Stimulated activated memory B cell treated with anti-CD40 and anti-IgM and Interleukin-4, amounts not matched to agents 10 μg/mL and 1 μg/mL and 100 μg/mL, for 72 hours (primary cell): Measurements from ENCODE around the gene SMIM29.
"Not testable (repeated sequence)": the region's sequence is repeated elsewhere in the genome, so short reads cannot be mapped to it uniquely, and the experiment has no call there.

Experiments used
- ATAC-seq: fragments of 150-1000 bp; cut with Tn5 transposase; 2 replicates; pipeline ENCODE4 v1.10.0; 2021
- H3K27ac Mint-ChIP-seq: one replicate; pipeline ENCODE4 v1.8.0; 2022; ENCODE audit warnings: mild to moderate bottlenecking, mixed read lengths
- H3K27me3 Mint-ChIP-seq: one replicate; pipeline ENCODE4 v1.8.0; 2022; ENCODE audit warnings: mixed read lengths
- H3K36me3 Mint-ChIP-seq: one replicate; pipeline ENCODE4 v1.8.0; 2022; ENCODE audit warnings: mixed read lengths
- H3K4me1 Mint-ChIP-seq: one replicate; pipeline ENCODE4 v1.8.0; 2022; ENCODE audit warnings: mixed read lengths
- H3K4me3 Mint-ChIP-seq: one replicate; pipeline ENCODE4 v1.8.0; 2022; ENCODE audit warnings: mild to moderate bottlenecking, moderate library complexity, mixed read lengths
- H3K9me3 Mint-ChIP-seq: one replicate; pipeline ENCODE4 v1.8.0; 2022; ENCODE audit warnings: mixed read lengths

SMIM29 gene

DNA sequence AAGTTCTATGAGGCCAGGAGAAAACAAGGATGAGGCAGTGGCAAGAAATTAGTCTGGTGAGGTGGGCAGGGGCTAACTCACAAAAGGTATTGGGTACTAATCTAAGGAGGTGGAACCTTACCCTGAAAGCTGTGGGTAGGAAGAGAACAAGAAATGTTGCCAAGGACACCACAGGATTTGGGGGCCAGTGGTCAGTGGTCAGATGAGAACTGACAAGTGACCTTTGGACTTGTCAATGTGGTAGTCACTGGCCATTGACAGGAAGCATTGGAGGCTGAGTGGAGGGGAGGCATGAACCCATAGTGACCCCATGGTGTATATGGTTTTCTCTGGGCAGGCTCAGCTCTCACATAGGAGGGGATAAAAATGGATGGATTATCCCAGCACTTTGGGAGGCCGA lies 25.3 kb upstream of the SMIM29 start:
- H3K4me1 Mint-ChIP-seq, result peaks cover 39% of the 10 kb centered on the region
- peak overlapping the region; percentile 17 for H3K27ac Mint-ChIP-seq
- no peak overlapping the region for H3K4me3 Mint-ChIP-seq
- no peaks in the 10 kb centered on the region for H3K27me3 Mint-ChIP-seq
- H3K36me3 Mint-ChIP-seq, result peaks cover 9% of the 10 kb centered on the region
- ATAC-seq, result no peak
- H3K9me3 Mint-ChIP-seq, result peaks cover 3% of the 10 kb centered on the region

DNA sequence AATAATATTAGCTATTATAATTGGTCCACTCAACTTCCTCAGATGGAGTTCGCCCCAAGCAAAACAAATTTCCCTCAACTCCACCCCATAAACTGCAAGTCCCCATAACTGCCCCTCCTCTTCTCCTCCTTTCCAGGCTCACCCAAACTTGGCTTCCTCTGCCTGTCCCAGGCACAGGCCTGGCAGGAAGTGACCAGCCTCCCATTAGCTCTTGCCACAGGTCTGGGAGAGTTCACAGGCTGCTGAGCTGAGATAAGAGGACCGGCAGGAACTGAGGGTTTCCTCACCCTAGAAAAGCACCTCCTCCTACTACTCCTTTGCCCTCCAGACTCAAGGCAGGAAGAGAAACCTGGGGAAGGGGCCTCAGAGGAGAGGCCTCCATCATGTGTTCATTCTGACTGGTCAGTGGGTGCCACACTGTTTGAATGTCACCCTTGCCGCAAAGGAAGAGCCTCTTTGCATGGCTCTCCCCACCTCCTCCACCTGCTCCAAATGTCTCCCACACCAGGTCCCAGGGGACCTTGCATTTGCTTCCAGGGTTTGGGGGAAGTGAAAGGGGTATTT lies 24.5 kb upstream of the SMIM29 start:
- H3K36me3 Mint-ChIP-seq, result peaks cover 1% of the 10 kb centered on the region
- ATAC-seq, result peak; percentile 73
- H3K4me3 Mint-ChIP-seq, result peak overlapping the region; percentile 51

DNA sequence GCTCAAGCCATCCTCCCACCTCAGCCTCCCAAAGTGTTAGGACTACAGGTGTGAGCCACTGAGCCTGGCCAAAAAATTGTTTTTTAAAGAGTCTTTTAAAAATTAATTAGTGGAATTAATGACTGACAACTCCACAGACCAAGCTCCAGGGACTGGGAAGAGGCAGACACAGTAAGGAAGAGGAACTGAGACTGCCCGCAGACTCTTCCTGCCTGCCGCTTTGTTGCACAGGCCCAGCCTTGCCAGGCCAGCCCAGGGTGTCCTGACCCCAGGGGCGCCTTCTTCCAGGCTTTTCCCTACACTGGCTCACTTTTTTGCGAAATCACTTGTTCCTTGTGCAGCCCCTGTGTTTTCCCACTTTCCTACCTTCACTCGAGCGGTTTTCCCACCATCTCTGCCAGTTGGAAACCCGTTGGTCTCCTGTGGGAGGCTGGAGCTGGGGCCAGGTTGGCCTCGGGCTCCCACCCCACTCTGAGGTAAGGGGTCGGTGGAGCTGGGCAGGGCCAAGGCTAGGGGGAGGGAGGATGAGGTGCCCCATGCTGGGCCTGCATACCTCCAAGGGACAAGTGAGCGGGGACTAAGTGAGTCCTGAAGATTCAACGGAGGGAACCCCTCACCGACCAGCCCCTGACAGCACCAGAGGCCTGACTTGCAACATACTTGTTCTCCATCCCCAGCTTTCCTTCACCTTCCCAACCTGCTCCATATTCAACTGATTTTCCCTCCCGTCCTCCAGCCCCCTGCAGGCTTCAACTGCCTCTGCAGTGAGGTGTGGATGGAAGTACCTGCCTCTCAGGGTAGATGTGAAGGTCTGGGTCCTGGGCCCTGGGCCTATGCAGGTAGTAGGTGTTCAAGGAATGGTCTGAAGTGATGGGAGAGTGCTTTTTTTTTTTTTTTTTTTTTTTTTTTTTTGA lies 23.5 kb upstream of the SMIM29 start:
- peak; percentile 49 for ATAC-seq
- Mint-ChIP-seq H3K27ac (peak overlapping the region; percentile 6), H3K4me3 (no peak overlapping the region), H3K4me1 (peaks cover 35% of the 10 kb centered on the region), H3K27me3 (no peaks in the 10 kb centered on the region), H3K9me3 (peaks cover 3% of the 10 kb centered on the region), H3K36me3 (no peaks in the 10 kb centered on the region)

More for the DNA sequence above, 24.5 kb upstream of the SMIM29 start:
- Mint-ChIP-seq H3K9me3 (peaks cover 3% of the 10 kb centered on the region), H3K27ac (peak overlapping the region; percentile 17), H3K4me1 (peaks cover 35% of the 10 kb centered on the region), H3K27me3 (no peaks in the 10 kb centered on the region)

DNA sequence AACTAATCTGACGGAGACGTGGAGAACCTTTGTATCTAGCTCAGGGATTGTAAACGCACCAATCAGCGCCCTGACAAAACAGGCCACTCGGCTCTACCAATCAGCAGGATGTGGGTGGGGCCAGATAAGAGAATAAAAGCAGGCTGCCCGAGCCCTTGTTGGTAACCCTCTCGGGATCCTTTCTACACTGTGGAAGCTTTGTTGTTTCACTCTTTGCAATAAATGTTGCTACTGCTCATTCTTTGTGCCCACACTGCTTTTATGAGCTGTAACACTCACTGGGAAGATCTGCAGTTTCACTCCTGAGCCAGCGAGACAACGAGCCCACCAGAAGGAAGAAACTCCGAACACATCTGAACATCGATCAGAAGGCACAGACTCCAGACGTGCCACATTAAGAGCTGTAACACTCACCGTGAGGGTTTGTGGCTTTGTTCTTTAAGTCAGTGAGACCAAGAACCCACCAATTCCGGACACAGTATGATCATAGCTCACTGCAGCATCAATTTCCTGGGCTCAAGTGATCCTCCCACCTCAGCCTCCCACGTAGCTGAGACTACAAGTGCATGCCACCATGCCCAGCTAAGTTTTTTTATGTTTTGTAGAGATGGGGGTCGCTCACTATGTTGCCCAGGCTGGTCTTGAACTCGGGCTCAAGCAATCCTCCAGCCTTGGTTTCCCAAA lies 21.0 kb upstream of the SMIM29 start:
- not testable (repeated sequence) for H3K9me3 Mint-ChIP-seq, H3K4me3 Mint-ChIP-seq, H3K36me3 Mint-ChIP-seq, ATAC-seq, H3K27ac Mint-ChIP-seq, H3K27me3 Mint-ChIP-seq
- peaks cover 28% of the 10 kb centered on the region for H3K4me1 Mint-ChIP-seq

DNA sequence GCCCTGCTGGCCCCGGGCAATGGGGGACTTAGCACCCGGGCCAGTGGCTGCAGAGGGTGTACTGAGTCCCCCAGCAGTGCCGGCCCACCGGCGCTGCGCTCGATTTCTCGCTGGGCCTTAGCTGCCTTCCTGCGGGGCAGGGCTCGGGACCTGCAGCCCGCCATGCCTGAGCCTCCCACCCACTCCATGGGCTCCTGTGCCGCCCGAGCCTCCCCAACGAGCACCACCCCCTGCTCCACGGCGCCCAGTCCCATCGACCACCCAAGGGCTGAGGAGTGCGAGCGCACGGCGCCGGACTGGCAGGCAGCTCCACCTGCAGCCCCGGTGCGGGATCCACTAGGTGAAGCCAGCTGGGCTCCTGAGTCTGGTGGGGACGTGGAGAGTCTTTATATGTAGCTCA lies 20.3 kb upstream of the SMIM29 start:
- H3K4me1 Mint-ChIP-seq, result peaks cover 21% of the 10 kb centered on the region
- H3K27ac Mint-ChIP-seq, H3K36me3 Mint-ChIP-seq, H3K4me3 Mint-ChIP-seq, H3K9me3 Mint-ChIP-seq, H3K27me3 Mint-ChIP-seq, ATAC-seq: not testable (repeated sequence)

DNA sequence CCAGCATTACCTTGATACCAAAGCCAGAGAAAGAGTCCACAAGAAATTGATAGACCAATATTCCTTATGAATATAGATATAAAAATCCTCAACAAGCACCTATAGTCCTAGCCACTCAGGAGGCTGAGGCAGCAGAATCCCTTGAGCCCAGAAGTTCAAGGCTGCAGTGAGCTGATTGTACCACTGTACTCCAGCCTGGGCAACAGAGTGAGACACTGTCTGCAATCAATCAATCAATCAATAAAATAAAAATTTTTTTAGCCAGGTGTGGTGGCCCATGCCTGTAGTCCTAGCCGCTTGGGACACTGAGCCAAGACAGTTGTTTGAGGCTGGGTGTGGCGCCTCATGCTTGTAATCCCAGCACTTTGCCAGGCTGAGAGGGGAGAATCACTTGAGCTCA lies 18.9 kb upstream of the SMIM29 start:
- ATAC-seq, result no peak

DNA sequence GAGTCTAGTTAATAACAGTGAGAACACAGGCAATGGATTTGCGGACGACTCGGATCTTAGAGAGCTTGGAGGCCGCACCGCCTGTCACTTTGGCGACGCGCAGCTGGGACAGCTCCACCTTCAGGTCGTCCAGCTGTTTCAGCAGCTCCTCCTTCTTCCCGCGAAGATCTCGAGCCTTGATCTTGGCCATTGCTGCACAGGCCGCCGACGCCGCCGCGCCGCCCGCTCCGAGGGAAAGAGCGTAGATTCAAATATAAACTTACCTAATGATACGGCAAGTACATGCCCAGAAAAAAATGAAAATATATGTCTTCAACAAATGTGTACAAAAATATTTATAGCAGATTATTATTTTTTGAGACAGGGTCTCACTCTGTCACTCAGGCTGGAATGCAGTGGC lies 14.7 kb upstream of the SMIM29 start:
- not testable (repeated sequence) for H3K27ac Mint-ChIP-seq

More for the DNA sequence above, 18.9 kb upstream of the SMIM29 start:
- peaks cover 13% of the 10 kb centered on the region for H3K36me3 Mint-ChIP-seq
- peaks cover 8% of the 10 kb centered on the region for H3K4me1 Mint-ChIP-seq
- H3K27ac Mint-ChIP-seq, result no peak overlapping the region
- no peaks in the 10 kb centered on the region for H3K9me3 Mint-ChIP-seq
- no peak overlapping the region for H3K4me3 Mint-ChIP-seq
- H3K27me3 Mint-ChIP-seq, result no peaks in the 10 kb centered on the region

DNA sequence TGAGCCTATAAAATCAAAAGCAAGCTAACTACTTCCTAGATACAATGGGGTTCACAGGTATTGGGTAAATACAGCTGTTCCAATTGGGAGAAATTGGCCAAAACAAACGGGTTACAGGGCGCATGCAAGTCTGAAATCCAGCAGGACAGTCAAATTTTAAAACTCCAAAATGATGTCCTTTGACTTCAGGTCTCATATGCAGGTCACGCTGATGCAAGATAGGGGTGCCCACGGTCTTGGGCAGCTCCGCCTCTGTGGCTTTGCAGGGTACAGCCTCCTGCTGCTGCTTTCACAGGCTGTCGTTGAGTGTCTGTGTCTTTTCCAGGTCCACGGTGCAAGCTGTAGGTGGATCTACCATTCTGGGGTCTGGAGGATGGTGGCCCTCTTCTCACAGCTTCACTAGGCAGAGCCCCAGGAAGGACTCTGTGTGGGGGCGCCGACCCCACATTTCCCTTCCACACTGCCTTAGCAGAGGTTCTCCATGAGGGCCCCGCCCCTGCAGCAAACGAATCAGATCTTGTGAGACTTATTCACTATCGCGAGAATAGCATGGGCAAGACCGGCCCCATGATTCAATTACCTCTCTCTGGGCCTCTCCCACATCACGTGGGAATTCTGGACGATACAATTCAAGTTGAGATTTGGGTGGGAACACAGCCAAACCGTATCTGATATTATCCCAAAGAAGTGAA lies 11.9 kb upstream of the SMIM29 start:
- ATAC-seq, result no peak
- H3K9me3 Mint-ChIP-seq, result peaks cover 3% of the 10 kb centered on the region
- no peaks in the 10 kb centered on the region for H3K27me3 Mint-ChIP-seq

More for the DNA sequence above, 14.7 kb upstream of the SMIM29 start:
- not testable (repeated sequence) for H3K9me3 Mint-ChIP-seq, H3K4me1 Mint-ChIP-seq, H3K27me3 Mint-ChIP-seq, ATAC-seq, H3K4me3 Mint-ChIP-seq
- peaks cover 17% of the 10 kb centered on the region for H3K36me3 Mint-ChIP-seq

DNA sequence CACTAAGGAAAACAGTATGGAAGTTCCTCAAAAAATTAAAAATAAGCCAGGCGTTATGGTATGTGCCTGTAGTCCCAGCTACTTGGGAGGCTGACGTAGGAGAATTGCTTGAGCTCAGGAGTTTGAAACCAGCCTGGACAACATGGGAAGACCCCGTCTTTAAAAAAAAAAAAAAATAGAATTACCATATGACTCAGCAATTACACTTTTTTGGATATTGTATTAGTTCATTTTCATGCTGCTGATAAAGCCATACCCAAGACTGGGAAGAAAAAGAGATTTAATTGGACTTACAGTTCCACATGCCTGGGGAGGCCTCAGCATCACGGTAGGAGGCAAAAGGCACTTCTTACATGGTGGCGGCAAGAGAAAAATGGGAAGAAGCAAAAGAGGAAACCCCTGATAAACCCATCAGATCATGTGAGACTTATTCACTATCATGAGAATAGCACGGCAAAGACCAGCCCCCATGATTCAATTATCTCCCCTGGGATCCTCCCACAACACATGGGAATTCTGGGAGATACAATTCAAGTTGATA lies 10.8 kb upstream of the SMIM29 start:
- peaks cover 13% of the 10 kb centered on the region for H3K36me3 Mint-ChIP-seq
- H3K27ac Mint-ChIP-seq, result no peak overlapping the region
- peaks cover 3% of the 10 kb centered on the region for H3K9me3 Mint-ChIP-seq
- H3K4me3 Mint-ChIP-seq, result no peak overlapping the region
- no peaks in the 10 kb centered on the region for H3K4me1 Mint-ChIP-seq
- ATAC-seq, result no peak
- no peaks in the 10 kb centered on the region for H3K27me3 Mint-ChIP-seq

More for the DNA sequence above, 11.9 kb upstream of the SMIM29 start:
- Mint-ChIP-seq H3K27ac (no peak overlapping the region), H3K4me3 (no peak overlapping the region), H3K36me3 (peaks cover 17% of the 10 kb centered on the region), H3K4me1 (no peaks in the 10 kb centered on the region)

DNA sequence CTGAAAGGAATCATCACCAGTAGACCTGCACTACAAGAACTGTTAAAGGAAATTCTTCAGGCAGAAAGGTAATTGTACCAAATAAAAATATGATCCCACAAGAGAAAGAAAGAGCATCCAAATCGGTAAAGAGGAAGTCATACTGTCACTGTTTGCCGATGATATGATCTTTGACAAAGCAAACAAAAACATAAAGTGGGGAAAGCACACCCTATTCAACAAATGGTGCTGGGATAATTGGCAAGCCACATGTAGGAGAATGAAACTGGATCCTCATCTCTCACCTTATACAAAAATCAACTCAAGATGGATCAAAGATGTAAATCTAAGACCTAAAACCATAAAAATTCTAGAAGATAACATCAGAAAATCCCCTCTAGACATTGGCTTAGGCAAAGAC lies 3.6 kb upstream of the SMIM29 start:
- H3K4me3 Mint-ChIP-seq, H3K27ac Mint-ChIP-seq: not testable (repeated sequence)

DNA sequence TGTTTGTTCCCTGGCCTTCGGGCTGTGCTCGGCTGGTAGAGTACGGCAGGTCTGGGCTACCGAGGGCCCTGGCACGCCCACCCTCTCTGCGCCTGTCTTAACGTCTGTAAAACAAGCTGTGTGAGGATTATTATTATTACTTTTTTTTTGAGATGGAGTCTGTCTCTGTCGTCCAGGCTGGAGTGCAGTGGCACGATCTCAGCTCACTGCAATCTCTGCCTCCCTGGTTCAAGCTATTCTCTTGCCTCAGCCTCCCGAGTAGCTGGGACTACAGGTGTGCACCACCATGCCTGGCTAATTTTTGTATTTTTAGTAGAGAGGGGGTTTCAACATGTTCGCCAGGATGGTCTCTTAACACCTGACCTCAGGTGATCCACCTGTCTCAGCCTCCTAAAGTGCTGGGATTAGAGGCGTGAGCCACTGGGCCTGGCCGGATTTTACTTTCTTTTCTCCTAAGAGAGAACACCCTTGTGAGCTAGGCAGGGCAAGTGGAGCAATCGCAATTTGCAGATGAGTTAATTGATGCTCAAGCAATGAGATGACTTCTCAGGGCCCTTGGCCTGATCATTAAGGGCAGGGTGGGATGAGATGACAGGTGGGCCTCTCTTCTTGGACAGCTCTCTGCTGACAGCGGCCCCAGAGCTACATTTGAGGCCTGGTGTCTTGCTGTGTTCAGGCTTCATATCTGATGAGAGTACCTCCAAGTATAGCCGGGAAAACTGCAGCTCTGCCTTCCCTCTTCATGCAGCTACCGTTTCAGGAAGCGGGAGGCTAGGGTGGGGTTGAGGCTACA lies 859 bp upstream of the SMIM29 start:
- H3K27me3 Mint-ChIP-seq, result no peaks in the 10 kb centered on the region
- peaks cover 49% of the 10 kb centered on the region for H3K4me1 Mint-ChIP-seq
- ATAC-seq, result peak; percentile 65
- H3K27ac Mint-ChIP-seq, result peak overlapping the region; percentile 95
- peak overlapping the region; percentile 90 for H3K4me3 Mint-ChIP-seq
- H3K9me3 Mint-ChIP-seq, result no peaks in the 10 kb centered on the region
- H3K36me3 Mint-ChIP-seq, result peaks cover 12% of the 10 kb centered on the region

More for the DNA sequence above, 3.6 kb upstream of the SMIM29 start:
- not testable (repeated sequence) for H3K27me3 Mint-ChIP-seq, H3K36me3 Mint-ChIP-seq, H3K9me3 Mint-ChIP-seq, ATAC-seq
- peaks cover 22% of the 10 kb centered on the region for H3K4me1 Mint-ChIP-seq

DNA sequence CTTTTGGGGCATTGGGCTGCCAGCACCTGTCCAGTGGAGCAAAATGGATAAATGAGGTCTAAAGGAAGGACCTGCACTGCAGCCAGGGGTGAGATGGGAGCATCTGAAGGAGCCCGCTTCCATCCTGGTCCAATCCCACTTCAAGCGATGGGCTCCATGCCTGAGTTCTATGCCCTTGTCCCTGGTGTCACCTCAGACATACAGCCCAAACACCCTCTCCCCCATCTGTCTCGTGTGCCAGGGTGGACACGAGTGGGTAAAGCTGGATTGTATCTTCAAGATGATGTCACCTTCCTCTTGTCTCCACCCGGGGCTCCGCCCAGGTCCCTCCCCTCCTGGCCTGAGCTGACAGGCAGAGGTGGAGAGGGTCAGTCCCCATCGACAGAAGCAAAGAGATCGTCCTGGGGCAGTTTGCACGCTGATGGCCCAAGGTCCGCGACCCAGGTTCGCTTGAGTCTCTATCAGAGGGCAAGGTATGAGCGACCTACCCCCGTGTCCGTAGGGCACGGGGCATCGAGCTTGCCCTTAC lies 544 bp downstream of the SMIM29 start:
- H3K4me3 Mint-ChIP-seq, result peak overlapping the region; percentile 90
- peaks cover 63% of the 10 kb centered on the region for H3K4me1 Mint-ChIP-seq
- ATAC-seq, result peak; percentile 34
- peaks cover 12% of the 10 kb centered on the region for H3K36me3 Mint-ChIP-seq
- no peaks in the 10 kb centered on the region for H3K9me3 Mint-ChIP-seq
- H3K27ac Mint-ChIP-seq, result peak overlapping the region; percentile 95
- H3K27me3 Mint-ChIP-seq, result no peaks in the 10 kb centered on the region

DNA sequence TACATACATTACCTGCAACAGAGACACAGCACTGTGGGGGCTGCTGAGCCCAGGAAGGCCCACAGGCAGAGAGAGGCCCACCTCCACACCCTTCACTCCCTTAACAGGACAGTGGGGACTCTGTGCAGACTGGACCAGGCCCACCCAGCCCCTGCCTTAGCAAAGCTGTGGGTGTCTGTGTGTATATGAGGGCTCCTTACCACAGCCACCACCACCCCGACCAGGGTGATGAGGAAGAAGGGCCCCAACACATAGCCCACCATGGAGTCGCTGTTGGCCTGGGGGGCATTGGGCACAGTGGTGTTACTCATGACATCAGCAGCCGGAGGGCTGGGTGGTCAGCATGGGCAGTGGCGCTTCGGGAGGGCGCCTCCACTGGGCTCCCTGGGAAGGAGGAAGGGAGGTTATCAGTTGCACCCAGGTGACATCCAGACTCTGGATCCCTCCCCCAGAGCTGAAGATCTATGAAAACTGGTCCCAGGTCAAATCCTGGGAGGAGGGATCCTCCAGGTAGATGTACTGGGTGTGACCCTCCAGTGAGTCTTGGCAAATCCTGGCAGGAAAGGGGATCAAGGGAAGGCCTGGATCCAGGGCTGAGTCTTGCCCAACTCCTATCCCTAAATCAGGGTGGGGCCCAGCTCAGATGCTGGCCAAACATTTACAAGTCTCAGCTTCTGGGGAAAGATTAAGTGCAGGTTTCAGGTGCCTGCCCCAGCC lies 1.2 kb downstream of the SMIM29 start:
- peaks cover 64% of the 10 kb centered on the region for H3K4me1 Mint-ChIP-seq
- H3K27me3 Mint-ChIP-seq, result no peaks in the 10 kb centered on the region
- no peaks in the 10 kb centered on the region for H3K9me3 Mint-ChIP-seq
- peak overlapping the region; percentile 95 for H3K27ac Mint-ChIP-seq
- H3K4me3 Mint-ChIP-seq, result peak overlapping the region; percentile 90
- ATAC-seq, result no peak
- peaks cover 12% of the 10 kb centered on the region for H3K36me3 Mint-ChIP-seq
